HepG2 (cell line): ENCODE measurements around the gene IL24. TPM values are rescaled to one million over a fixed set of nuclear protein-coding genes. Genes with fewer than 3 reads are reported as not detected.
A peak's percentile ranks its signal among the peaks of the same experiment; 100 is the strongest.

Experiments
- ASH2L ChIP-seq: fragments of 300-600, 200-600 bp; sonication (generic); IDR thresholded peaks from 2 replicates; pipeline ENCODE4 v1.7.0; 2017; ENCODE audit warnings: low read depth, mild to moderate bottlenecking, moderate library complexity, mixed read lengths, low read length; ENCODE audit not compliant: insufficient read length
- BCL6 ChIP-seq: IDR thresholded peaks from 2 replicates; pipeline ENCODE4 v1.6.1; 2016; ENCODE audit warnings: missing genetic modification reagents, missing compliant biosample characterization
- EEA1 ChIP-seq: sonication (generic); formaldehyde crosslinking; IDR thresholded peaks from 2 replicates; pipeline ENCODE4 v1.5.1; 2020; ENCODE audit warnings: mild to moderate bottlenecking, missing genetic modification reagents, borderline replicate concordance
- SOX5 ChIP-seq: IDR thresholded peaks from 2 replicates; pipeline ENCODE4 v1.6.1; 2016; ENCODE audit warnings: borderline replicate concordance
- SP1 ChIP-seq, 2 experiments: fragments of 450-650 bp in 1 of 2; sonication (generic) in 1 of 2; formaldehyde crosslinking in 1 of 2; IDR thresholded peaks; 2 replicates each; pipeline versions ENCODE4 v1.4.0 to v1.6.1; 2016 to 2020; ENCODE audit warnings: missing genetic modification reagents in 1 of 2
- ZBTB7B ChIP-seq: sonication (generic); formaldehyde crosslinking; IDR thresholded peaks from 2 replicates; pipeline ENCODE4 v1.4.0; 2020; ENCODE audit warnings: missing genetic modification reagents
- ZFP36 ChIP-seq: fragments of 150-350 bp; IDR thresholded peaks from 2 replicates; pipeline ENCODE4 v1.6.1; 2018; ENCODE audit warnings: borderline replicate concordance, low read length, low read depth; ENCODE audit not compliant: partially characterized antibody
- ZNF142 ChIP-seq: sonication (generic); formaldehyde crosslinking; IDR thresholded peaks from 2 replicates; pipeline ENCODE4 v1.4.0; 2020; ENCODE audit warnings: missing genetic modification reagents
- ZNF326 ChIP-seq: sonication (generic); formaldehyde crosslinking; IDR thresholded peaks from 2 replicates; pipeline ENCODE4 v1.4.0; 2020; ENCODE audit warnings: missing genetic modification reagents, borderline replicate concordance
- ZNF550 ChIP-seq: sonication (generic); formaldehyde crosslinking; IDR thresholded peaks from 2 replicates; pipeline ENCODE4 v1.4.0; 2020; ENCODE audit warnings: mild to moderate bottlenecking, missing genetic modification reagents, borderline replicate concordance
- ZNF577 ChIP-seq: sonication (generic); formaldehyde crosslinking; IDR thresholded peaks from 2 replicates; pipeline ENCODE4 v1.4.0; 2020; ENCODE audit warnings: mild to moderate bottlenecking, low read depth, missing genetic modification reagents, borderline replicate concordance
- ZNF646 ChIP-seq: sonication (generic); formaldehyde crosslinking; IDR thresholded peaks from 2 replicates; pipeline ENCODE4 v1.9.0; 2021; ENCODE audit warnings: mild to moderate bottlenecking, missing genetic modification reagents
- ZNF773 ChIP-seq: sonication (generic); formaldehyde crosslinking; IDR thresholded peaks from 2 replicates; pipeline ENCODE4 v1.4.0; 2020; ENCODE audit warnings: missing genetic modification reagents, borderline replicate concordance
- ZSCAN12 ChIP-seq: sonication (generic); formaldehyde crosslinking; IDR thresholded peaks from 2 replicates; pipeline ENCODE4 v1.9.0; 2021; ENCODE audit warnings: mild to moderate bottlenecking, missing genetic modification reagents
- ZSCAN25 ChIP-seq: sonication (generic); formaldehyde crosslinking; IDR thresholded peaks from 2 replicates; pipeline ENCODE4 v1.8.0; 2022; ENCODE audit warnings: mild to moderate bottlenecking, missing genetic modification reagents
- polyA plus RNA-seq, 8 experiments: library from polyadenylated mRNA; depleted of rRNA in 3 of 8; stranded (reverse) in 7 of 8; unstranded in 1 of 8; fragments of >200 nt; fragmentation: Illumina TruSeq in 4 of 8; extraction: Trizol in 4 of 8; gene quantifications; 2 replicates each; pipeline versions ENCODE4 v1.2.1 to v1.2.3, GENCODE V29; 2011 to 2016; ENCODE audit warnings: low read depth in 4 of 8, missing spikeins in 1 of 8, mixed read lengths in 1 of 8; ENCODE audit not compliant: insufficient read depth in 1 of 8
- total RNA-seq, 5 experiments: library from RNA; depleted of rRNA; stranded (reverse); fragments of >200 nt; fragmentation: Illumina TruSeq; extraction: Trizol; gene quantifications; 2 replicates each; pipeline ENCODE4 v1.2.3, GENCODE V29; 2016; ENCODE audit warnings: low read depth in 1 of 5
- TF ChIP-seq, protein P1 (sequence below): IDR thresholded peaks from 2 replicates; pipeline ENCODE4 v1.6.1; 2016; ENCODE audit warnings: missing biosample characterization, missing genetic modification reagents, low read depth

The IL24 gene
- total and polyA plus RNA-seq, 2 of the 13 experiments (the other 11 are each of a cell fraction or from before 2014, with no cell fraction given) = not detected

DNA sequence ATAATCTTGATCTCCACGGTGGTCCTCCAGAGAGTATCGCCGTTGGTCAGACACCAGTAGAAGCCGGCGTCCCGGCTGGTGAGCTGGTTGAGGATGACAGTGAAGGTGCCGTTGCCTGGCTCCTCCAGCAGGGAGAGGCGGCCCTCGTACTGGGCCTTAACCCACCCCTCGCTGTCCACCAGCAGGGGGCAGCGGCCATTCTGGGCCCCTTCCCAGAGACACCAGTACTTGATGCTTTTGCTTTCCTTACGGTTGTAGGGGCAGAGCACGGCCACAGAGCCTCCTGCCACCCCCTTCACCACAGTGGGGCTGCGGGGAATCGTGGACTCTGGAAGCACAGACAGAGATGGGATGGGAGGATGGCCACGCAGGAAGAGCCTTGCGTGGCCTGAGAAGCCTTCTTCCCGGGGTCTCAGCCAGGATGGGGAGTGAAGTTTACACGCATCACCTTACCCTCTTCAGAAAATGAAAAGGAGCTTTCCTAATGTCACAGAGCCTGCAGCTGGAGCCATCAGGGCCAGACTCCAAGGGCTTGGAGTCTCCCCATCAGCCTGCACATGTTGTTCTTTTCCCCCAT, 38.3 kb downstream of the IL24 start (continued):
- no peak for TF ChIP-seq ZSCAN12 (CRISPR knock-in tag)
- TF ChIP-seq ZBTB7B = no peak
- TF ChIP-seq ZNF646 (CRISPR knock-in tag) = no peak
- 0 out of 2 replicates have a peak, but pooled peaks have one; percentile 20 for TF ChIP-seq BCL6
- no peak for TF ChIP-seq ZNF142 (CRISPR knock-in tag)
- no peak for TF ChIP-seq ASH2L
- no peak for TF ChIP-seq SOX5 (CRISPR knock-in tag)
- no peak for TF ChIP-seq ZNF773 (CRISPR knock-in tag)
- TF ChIP-seq ZNF326 (CRISPR knock-in tag) = no peak
- TF ChIP-seq SP1 (IDR thresholded peaks at IDR 0.05) = no peak
- peak; percentile 56 for TF ChIP-seq SP1 (CRISPR knock-in tag; IDR thresholded peaks at IDR 0.05)
- no peak for TF ChIP-seq ZSCAN25 (CRISPR knock-in tag)
- TF ChIP-seq EEA1 = no peak
- TF ChIP-seq ZFP36 = no peak
- no peak for TF ChIP-seq ZNF550 (CRISPR knock-in tag)
- TF ChIP-seq ZNF577 = no peak
- TF ChIP-seq, protein P1, sequence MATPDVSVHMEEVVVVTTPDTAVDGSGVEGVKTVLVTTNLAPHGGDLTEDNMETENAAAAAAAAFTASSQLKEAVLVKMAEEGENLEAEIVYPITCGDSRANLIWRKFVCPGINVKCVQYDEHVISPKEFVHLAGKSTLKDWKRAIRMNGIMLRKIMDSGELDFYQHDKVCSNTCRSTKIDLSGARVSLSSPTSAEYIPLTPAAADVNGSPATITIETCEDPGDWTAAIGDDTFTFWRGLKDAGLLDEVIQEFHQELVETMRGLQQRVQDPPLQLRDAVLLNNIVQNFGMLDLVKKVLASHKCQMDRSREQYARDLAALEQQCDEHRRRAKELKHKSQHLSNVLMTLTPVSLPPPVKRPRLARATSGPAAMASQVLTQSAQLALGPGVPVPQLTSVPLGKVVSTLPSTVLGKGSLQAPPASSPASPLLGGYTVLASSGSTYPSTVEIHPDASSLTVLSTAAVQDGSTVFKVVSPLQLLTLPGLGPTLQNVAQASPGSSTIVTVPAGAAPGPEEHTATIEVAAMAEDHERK (CRISPR knock-in tag) = no peak
